ENCODE results near the gene IFRD2.

- TF ChIP-seq, protein P1, sequence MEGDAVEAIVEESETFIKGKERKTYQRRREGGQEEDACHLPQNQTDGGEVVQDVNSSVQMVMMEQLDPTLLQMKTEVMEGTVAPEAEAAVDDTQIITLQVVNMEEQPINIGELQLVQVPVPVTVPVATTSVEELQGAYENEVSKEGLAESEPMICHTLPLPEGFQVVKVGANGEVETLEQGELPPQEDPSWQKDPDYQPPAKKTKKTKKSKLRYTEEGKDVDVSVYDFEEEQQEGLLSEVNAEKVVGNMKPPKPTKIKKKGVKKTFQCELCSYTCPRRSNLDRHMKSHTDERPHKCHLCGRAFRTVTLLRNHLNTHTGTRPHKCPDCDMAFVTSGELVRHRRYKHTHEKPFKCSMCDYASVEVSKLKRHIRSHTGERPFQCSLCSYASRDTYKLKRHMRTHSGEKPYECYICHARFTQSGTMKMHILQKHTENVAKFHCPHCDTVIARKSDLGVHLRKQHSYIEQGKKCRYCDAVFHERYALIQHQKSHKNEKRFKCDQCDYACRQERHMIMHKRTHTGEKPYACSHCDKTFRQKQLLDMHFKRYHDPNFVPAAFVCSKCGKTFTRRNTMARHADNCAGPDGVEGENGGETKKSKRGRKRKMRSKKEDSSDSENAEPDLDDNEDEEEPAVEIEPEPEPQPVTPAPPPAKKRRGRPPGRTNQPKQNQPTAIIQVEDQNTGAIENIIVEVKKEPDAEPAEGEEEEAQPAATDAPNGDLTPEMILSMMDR (IDR thresholded peaks at IDR 0.05; ENCODE audit: poor library complexity), result no peak
- TF ChIP-seq EZH2 (IDR thresholded peaks at IDR 0.05; ENCODE audit: borderline replicate concordance) (no peak), EZH2phosphoT487 (IDR thresholded peaks at IDR 0.05; ENCODE audit: low read depth, severe bottlenecking, unreplicated experiment) (no peak)
Observed at GRCh38 chr3:50246517-50246954, 45.7 kb downstream of the IFRD2 start.
